HG02623 (cell line): ENCODE data around the gene DYNC2I2.
"Not testable (repeated sequence)": the region's sequence is repeated elsewhere in the genome, so short reads cannot be mapped to it uniquely, and the experiment has no call there.

Source experiments
- ATAC-seq: cut with Tn5 transposase; IDR thresholded peaks from one replicate; pipeline ENCODE4 v1.9.1; 2021; ENCODE audit warnings: moderate library complexity; ENCODE audit not compliant: unreplicated experiment

Gene DYNC2I2

DNA sequence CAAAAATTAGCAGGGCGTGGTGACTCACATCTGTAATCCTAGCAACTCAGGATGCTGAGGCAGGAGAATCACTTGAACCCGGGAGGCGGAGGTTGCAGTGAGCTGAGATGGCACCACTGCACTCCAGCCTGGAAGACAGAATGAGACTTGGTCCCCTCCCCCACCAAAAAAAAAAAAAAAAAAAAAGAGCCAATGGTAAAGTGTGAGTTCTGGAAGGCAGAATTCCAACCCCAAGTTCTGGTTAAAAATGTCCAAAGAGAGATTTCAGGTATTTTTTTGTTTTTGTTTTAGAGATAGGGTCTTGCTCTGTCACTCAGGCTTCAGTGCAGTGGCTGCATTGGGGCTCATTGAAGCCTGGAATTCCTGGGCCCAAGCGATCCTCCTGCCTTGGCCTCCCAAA is 30.8 kb upstream of the DYNC2I2 start:
- ATAC-seq: no peak

- no peak for ATAC-seq
Observed at GRCh38 chr9:128685636-128686489, 29.2 kb upstream of the DYNC2I2 start.

- ATAC-seq: no peak
Observed at GRCh38 chr9:128684325-128685199, 27.9 kb upstream of the DYNC2I2 start.

DNA sequence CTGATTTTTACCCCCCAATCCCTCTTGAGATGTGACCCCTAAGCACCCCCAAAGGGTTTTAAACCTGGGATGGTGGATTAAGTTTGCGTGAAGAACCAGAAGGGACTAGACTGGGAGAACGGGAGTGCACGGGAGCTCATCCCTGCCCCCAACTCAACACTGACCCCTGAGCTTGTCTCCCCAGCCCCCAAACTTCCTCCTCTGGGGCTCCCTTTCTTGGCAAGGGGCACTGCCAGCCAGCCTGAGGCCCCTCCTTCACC is 27.3 kb upstream of the DYNC2I2 start:
- no peak for ATAC-seq

DNA sequence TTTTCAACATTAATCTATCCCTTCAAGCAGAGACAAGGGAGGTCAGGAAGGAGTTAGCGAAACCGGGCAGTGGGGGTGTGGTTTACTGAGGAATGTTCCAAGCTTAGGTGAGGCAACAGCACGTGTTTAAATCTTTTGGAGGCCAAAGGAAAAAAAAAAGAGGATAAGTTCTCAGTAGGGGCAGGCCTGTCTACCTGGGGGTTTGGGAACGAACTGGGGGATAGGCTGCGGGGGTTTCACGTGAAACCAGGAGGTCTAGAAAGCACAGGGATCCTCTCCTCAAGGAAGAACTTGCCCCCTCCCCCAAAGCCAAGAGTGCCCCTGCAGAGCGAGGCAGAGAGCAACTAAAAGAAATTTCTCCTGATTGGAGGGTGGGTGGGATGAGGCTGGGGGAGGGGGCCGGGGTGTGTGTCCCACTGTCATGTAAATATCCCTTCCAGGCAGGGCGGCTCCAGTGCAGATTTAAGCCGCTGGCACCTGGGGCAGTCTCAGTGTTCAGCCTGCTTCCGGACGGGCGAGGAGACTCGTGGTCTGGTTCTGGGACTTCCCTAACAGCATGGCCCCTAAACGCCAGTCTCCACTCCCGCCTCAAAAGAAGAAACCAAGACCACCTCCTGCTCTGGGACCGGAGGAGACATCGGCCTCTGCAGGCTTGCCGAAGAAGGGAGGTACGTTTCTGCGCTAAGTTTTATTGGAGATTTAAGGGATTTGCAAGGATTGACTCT is 26.9 kb upstream of the DYNC2I2 start:
- ATAC-seq: no peak

DNA sequence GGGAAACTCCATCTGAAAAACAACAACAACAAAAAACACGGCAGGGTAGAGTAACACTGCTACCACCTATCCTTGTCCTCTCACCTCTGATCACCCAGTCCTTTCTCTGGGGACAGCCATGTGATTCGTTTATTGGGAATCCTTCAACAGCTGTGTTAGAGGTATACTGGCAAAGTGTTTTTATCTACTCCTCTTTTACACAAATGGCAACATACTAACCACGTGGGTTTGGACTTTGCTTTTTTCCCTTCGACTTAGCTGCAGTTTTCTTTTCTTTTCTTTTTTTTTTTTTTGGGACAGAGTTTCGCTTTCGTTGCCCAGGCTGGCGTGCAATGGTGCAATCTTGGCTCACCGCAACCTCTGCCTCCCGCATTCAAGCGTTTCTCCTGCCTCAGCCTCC is 21.1 kb upstream of the DYNC2I2 start:
- ATAC-seq: no peak

GRCh38 chr9:128675382-128675781 is 18.7 kb upstream of the DYNC2I2 start:
- ATAC-seq: no peak

DNA sequence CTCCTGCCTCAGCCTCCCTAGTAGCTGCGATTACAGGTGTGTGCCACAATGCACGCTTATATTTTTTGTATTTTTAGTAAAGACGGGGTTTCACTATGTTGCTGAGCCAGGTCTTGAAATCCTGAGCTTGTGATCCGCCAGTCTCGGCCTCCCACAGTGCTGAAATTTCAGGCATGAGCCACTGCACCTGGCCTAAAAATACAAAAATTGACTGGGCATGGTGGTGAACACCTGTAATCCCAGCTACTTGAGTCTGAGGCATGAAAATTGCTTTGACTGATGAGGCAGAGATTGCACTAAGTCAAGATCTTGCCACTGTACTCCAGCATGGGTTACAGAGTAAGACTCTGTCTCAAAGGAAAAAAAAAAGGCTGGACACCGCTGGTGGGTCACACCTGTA is 13.1 kb upstream of the DYNC2I2 start:
- ATAC-seq: no peak

- ATAC-seq: not testable (repeated sequence)
Observed at GRCh38 chr9:128666481-128666941, 9.9 kb upstream of the DYNC2I2 start.

GRCh38 chr9:128657796-128658195 is 1.1 kb upstream of the DYNC2I2 start:
- no peak for ATAC-seq

GRCh38 chr9:128657344-128657704 is 677 bp upstream of the DYNC2I2 start:
- no peak for ATAC-seq

GRCh38 chr9:128654481-128654880 is 2.2 kb downstream of the DYNC2I2 start:
- ATAC-seq: no peak

DNA sequence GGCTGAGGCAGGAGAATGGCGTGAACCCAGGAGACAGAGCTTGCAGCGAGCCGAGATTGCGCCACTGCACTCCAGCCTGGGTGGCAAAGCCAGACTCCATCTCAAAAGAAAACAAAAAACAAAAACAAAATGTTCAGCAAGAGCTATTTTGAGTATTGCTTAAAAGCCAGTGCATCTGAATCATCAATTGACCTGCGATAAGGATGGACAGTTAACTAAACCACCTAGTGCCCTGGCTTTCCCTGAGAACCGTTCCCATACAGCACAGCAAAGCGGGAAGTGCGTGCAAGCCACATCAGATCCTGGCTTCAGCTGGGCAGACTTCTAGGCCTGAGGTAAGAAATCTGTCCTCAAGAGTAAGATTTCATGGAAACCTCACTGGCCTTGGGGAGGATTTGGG is 2.7 kb downstream of the DYNC2I2 start:
- ATAC-seq: no peak

GRCh38 chr9:128651798-128652197 is 4.8 kb downstream of the DYNC2I2 start:
- ATAC-seq: no peak

GRCh38 chr9:128648206-128648605 is 8.4 kb downstream of the DYNC2I2 start:
- ATAC-seq: not testable (repeated sequence)

- ATAC-seq: no peak
Observed at GRCh38 chr9:128643519-128644300, 12.9 kb downstream of the DYNC2I2 start.

- ATAC-seq: no peak
Observed at GRCh38 chr9:128642675-128643245, 13.9 kb downstream of the DYNC2I2 start.

DNA sequence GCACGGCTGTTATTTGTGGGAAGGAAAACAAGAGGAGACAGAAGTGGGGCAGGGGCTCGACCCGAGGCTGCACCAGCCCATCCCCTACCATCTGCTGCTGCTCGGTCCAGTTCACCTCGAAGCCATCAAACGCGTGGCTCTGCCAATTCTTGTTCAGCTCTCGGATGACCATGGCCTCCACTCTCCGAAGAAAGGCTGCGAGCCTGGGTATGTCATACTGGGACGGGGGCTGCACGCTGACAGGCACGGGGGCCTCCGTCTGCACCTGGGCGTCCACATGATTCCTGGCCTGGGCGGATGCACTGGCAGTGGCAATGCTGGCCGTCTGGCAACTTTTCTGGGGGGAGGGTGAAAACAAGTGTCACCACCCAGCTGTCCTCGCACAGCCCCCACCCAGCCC is 16.0 kb downstream of the DYNC2I2 start:
- ATAC-seq: no peak

GRCh38 chr9:128638580-128638979 is 18.1 kb downstream of the DYNC2I2 start:
- no peak for ATAC-seq

- no peak for ATAC-seq
Observed at GRCh38 chr9:128637656-128638055, 19.0 kb downstream of the DYNC2I2 start.
